B cell (primary cell): ENCODE results near the gene CBX7.

Experiments used
- CTCF ChIP-seq: fragments of 200-600 bp; IDR thresholded peaks from one replicate; pipeline ENCODE4 v1.8.0; 2022; ENCODE audit warnings: antibody characterized with exemption, mild to moderate bottlenecking
- EZH2 ChIP-seq: IDR thresholded peaks from 2 replicates; pipeline ENCODE4 v1.6.1; 2012; ENCODE audit warnings: borderline replicate concordance, low read depth, mild to moderate bottlenecking, moderate library complexity, low read length; ENCODE audit not compliant: insufficient read depth, poor library complexity, severe bottlenecking

DNA sequence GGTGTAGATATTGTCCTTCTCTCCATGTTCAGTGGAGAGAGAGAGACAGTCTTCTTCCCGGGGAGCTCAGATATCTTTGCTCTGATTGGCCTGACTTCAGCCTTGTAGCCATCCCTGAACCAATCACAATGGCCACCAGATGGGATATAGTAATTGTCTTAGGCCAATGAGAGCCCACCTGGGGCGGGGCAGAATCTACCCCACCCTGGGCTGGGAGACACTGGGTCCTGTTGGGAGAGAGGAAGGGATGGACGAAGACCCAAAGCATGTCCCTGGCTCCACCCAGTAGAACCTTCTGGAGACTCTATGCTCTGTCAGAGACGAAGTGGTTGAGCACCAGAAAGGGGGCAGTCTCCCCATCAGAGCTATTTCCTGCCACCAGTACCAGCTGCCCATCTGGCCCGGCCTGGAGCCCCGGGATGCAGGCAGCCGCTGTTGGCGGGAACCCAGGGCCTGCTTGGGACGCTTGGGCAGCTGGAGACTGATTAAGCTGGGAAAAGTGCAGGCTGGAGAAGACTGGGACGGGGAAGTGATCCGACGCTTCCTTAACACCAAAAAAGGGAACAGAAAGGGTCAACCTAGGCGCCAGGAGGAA, 31.6 kb upstream of the CBX7 start:
- TF ChIP-seq CTCF (no peak), EZH2 (no peak)
